DOHH2 (cell line): ENCODE measurements around the gene SCUBE1.

Source experiments
- H3F3A ChIP-seq: fragments of 200-600 bp; sonication (generic), shearing (Covaris generic); 2 replicates; pipeline ENCODE4 v1.6.0; 2016; ENCODE audit warnings: antibody characterized with exemption, mild to moderate bottlenecking; ENCODE audit not compliant: control insufficient read depth, insufficient read depth
- H3K27ac ChIP-seq: fragments of 200-600 bp; sonication (generic); 2 replicates; pipeline ENCODE4 v1.5.1; 2014; ENCODE audit warnings: low read depth, mild to moderate bottlenecking, low read length, moderate library complexity
- H3K27me3 ChIP-seq: fragments of 200-600 bp; sonication (generic); 2 replicates; pipeline ENCODE4 v1.6.1; 2014; ENCODE audit warnings: mild to moderate bottlenecking, low read length, mixed read lengths; ENCODE audit not compliant: control insufficient read depth
- H3K36me3 ChIP-seq: fragments of 200-600 bp; sonication (generic); 2 replicates; pipeline ENCODE4 v1.6.1; 2014; ENCODE audit warnings: mild to moderate bottlenecking, low read length, moderate library complexity, mixed read lengths; ENCODE audit not compliant: control insufficient read depth
- H3K4me1 ChIP-seq: fragments of 200-600 bp; sonication (generic); 2 replicates; pipeline ENCODE4 v1.6.1; 2014; ENCODE audit warnings: mild to moderate bottlenecking, low read length, mixed read lengths; ENCODE audit not compliant: control insufficient read depth
- H3K4me2 ChIP-seq: fragments of 200-600 bp; sonication (generic); 2 replicates; pipeline ENCODE4 v1.6.0; 2014; ENCODE audit warnings: mild to moderate bottlenecking, low read length, moderate library complexity
- H3K4me3 ChIP-seq: fragments of 200-600 bp; sonication (generic); 2 replicates; pipeline ENCODE4 v1.5.1; 2014; ENCODE audit warnings: mild to moderate bottlenecking, low read length, mixed read lengths
- H3K79me2 ChIP-seq: fragments of 200-600 bp; sonication (generic); 2 replicates; pipeline ENCODE4 v1.6.1; 2014; ENCODE audit warnings: mild to moderate bottlenecking, low read length, mixed read lengths; ENCODE audit not compliant: control insufficient read depth
- H3K9me2 ChIP-seq: fragments of 200-600 bp; sonication (generic); replicated peaks from 2 replicates; pipeline ENCODE4 v1.6.1; 2014; ENCODE audit warnings: mild to moderate bottlenecking, low read length, mixed read lengths; ENCODE audit not compliant: control insufficient read depth
- H3K9me3 ChIP-seq: fragments of 200-600 bp; sonication (generic); 2 replicates; pipeline ENCODE4 v1.6.1; 2014; ENCODE audit warnings: antibody characterized with exemption, low read length, mixed read lengths; ENCODE audit not compliant: control insufficient read depth, insufficient read depth
- H4K20me1 ChIP-seq: fragments of 200-600 bp; sonication (generic); 2 replicates; pipeline ENCODE4 v1.6.0; 2014; ENCODE audit warnings: low read depth, mild to moderate bottlenecking, antibody characterized with exemption, low read length, moderate library complexity; ENCODE audit not compliant: control insufficient read depth, insufficient read depth
- CTCF ChIP-seq: fragments of 200-600 bp; sonication (generic); IDR thresholded peaks from one replicate; pipeline ENCODE4 v1.5.1; 2014; ENCODE audit warnings: antibody characterized with exemption, mild to moderate bottlenecking, low read depth, low read length; ENCODE audit not compliant: poor library complexity, severe bottlenecking
- EZH2phosphoT487 ChIP-seq: fragments of 200-600 bp; sonication (generic); IDR thresholded peaks from 2 replicates; pipeline ENCODE4 v1.6.1; 2017; ENCODE audit warnings: borderline replicate concordance, mild to moderate bottlenecking, antibody characterized with exemption, low read length, moderate library complexity, mixed read lengths

SCUBE1 gene

GRCh38 chr22:43376765-43377547 lies 33.8 kb upstream of the SCUBE1 start:
- Histone ChIP-seq H3K27me3 (peaks cover 25% of the 10 kb centered on the region), H3F3A (no peaks in the 10 kb centered on the region), H3K4me3 (no peak overlapping the region), H4K20me1 (no peaks in the 10 kb centered on the region), H3K9me3 (no peaks in the 10 kb centered on the region), H3K4me1 (no peaks in the 10 kb centered on the region), H3K79me2 (no peaks in the 10 kb centered on the region), H3K9me2 (no peaks in the 10 kb centered on the region), H3K36me3 (no peaks in the 10 kb centered on the region), H3K27ac (no peak overlapping the region), H3K4me2 (no peak overlapping the region)
- TF ChIP-seq EZH2phosphoT487 (no peak), CTCF (no peak)

- H3K4me2 ChIP-seq, result no peak overlapping the region
- H3K36me3 ChIP-seq, result no peaks in the 10 kb centered on the region
- no peaks in the 10 kb centered on the region for H3K9me3 ChIP-seq
- H4K20me1 ChIP-seq, result no peaks in the 10 kb centered on the region
- no peaks in the 10 kb centered on the region for H3F3A ChIP-seq
- no peak overlapping the region for H3K4me3 ChIP-seq
- H3K9me2 ChIP-seq, result no peaks in the 10 kb centered on the region
- peaks cover 19% of the 10 kb centered on the region for H3K27me3 ChIP-seq
- TF ChIP-seq CTCF, result no peak
- TF ChIP-seq EZH2phosphoT487, result no peak
- H3K79me2 ChIP-seq, result no peaks in the 10 kb centered on the region
- H3K4me1 ChIP-seq, result no peaks in the 10 kb centered on the region
- H3K27ac ChIP-seq, result no peak overlapping the region
Measured at GRCh38 chr22:43375951-43376455, 32.8 kb upstream of the SCUBE1 start.

- Histone ChIP-seq H3K9me3 (no peaks in the 10 kb centered on the region), H3K9me2 (no peaks in the 10 kb centered on the region), H3K79me2 (no peaks in the 10 kb centered on the region), H3K4me3 (no peak overlapping the region), H3K27me3 (peaks cover 6% of the 10 kb centered on the region; the same call in 1 of the 2 replicates), H3F3A (no peaks in the 10 kb centered on the region), H3K4me1 (no peaks in the 10 kb centered on the region), H4K20me1 (no peaks in the 10 kb centered on the region), H3K27ac (no peak overlapping the region), H3K36me3 (no peaks in the 10 kb centered on the region), H3K4me2 (no peak overlapping the region)
- TF ChIP-seq CTCF, result no peak
- TF ChIP-seq EZH2phosphoT487, result no peak
Measured at GRCh38 chr22:43370036-43370435, 26.9 kb upstream of the SCUBE1 start.
